Right lung (tissue), 10 donors: ENCODE data around the gene OR10G8. TPM values are rescaled to one million over a fixed set of nuclear protein-coding genes. Genes with fewer than 3 reads are reported as not detected.
"Not testable (repeated sequence)": the region's sequence is repeated elsewhere in the genome, so short reads cannot be mapped to it uniquely, and the experiment has no call there.

Experiments used
- DNase-seq, 2 donors: peaks; one replicate each; pipeline ENCODE4 v3.0.0-alpha.2; 2013
- long read RNA-seq, 8 donors: transcript quantifications; one replicate each; lab custom pipeline, GENCODE V29; 2026
- polyA plus RNA-seq, 5 donors: library from polyadenylated mRNA; unstranded; fragments of 120-200 nt; gene quantifications; one replicate each; pipeline versions ENCODE4 v1.2.1 to v1.2.3, GENCODE V29; 2013; ENCODE audit warnings: inconsistent platforms in 1 of 5, low replicate concordance in 1 of 5; ENCODE audit not compliant: insufficient read length in 5 of 5, insufficient read depth in 1 of 5

The OR10G8 gene, protein sequence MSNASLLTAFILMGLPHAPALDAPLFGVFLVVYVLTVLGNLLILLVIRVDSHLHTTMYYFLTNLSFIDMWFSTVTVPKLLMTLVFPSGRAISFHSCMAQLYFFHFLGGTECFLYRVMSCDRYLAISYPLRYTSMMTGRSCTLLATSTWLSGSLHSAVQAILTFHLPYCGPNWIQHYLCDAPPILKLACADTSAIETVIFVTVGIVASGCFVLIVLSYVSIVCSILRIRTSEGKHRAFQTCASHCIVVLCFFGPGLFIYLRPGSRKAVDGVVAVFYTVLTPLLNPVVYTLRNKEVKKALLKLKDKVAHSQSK
- polyA plus RNA-seq = not detected
- long read RNA-seq, donor 1 = 0 reads
- long read RNA-seq, donor 2 = 0 reads
- long read RNA-seq, donor 3 = 0 reads
- long read RNA-seq, donor 4 = 0 reads
- long read RNA-seq, donor 5 = 0 reads
- long read RNA-seq, donor 6 = 0 reads
- long read RNA-seq, donor 7 = 0 reads
- long read RNA-seq, donor 8 = 0 reads

DNA sequence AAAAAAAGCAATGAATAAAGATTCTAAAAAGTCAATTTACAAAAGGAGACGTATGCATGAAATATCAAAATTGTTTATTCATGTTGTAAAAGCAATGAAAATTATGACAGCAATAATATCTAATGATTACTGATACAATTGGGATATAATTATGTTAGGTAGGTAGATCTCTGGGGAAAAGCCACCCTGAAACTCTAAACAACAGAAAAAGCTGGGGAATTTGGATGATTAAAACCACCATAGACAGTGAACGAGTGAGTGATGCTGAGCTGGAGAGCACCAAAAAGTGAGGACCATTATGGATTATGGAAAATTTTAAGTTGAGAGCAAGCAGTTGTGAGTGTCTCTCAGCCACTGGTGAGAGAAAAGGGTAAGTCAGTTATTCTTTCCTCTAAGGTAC is at the start of gene OR10G8:
OR10G8 (plus strand) TSS at position 301 of the 400 bp plus-strand sequence. CDS start 2,825 bp downstream, outside the sequence.
- no peak for DNase-seq

- DNase-seq = no peak
Measured at GRCh38 chr11:123977731-123978347, 48.8 kb upstream of the OR10G8 start, which contains the start of gene OR10S1. TSS of gene OR10S1 (minus strand) at chr11:123977781. CDS start at chr11:123977664, 117 bp downstream.

GRCh38 chr11:123979311-123979710 is 47.3 kb upstream of the OR10G8 start:
- DNase-seq = no peak

- DNase-seq = no peak
Measured at GRCh38 chr11:123995119-123995518, 31.5 kb upstream of the OR10G8 start, which contains the start of gene OR10G6. TSS of gene OR10G6 (minus strand) at chr11:123995161. CDS start at chr11:123995161, 0 bp downstream.

- DNase-seq = no peak
Measured at GRCh38 chr11:124012697-124013096, 13.9 kb upstream of the OR10G8 start, which contains the start of gene OR10G4. TSS of gene OR10G4 (plus strand) at chr11:124012997. CDS start at chr11:124015575, 2,578 bp downstream.

- DNase-seq = not testable (repeated sequence)
Measured at GRCh38 chr11:124015837-124016236, 10.8 kb upstream of the OR10G8 start.

DNA sequence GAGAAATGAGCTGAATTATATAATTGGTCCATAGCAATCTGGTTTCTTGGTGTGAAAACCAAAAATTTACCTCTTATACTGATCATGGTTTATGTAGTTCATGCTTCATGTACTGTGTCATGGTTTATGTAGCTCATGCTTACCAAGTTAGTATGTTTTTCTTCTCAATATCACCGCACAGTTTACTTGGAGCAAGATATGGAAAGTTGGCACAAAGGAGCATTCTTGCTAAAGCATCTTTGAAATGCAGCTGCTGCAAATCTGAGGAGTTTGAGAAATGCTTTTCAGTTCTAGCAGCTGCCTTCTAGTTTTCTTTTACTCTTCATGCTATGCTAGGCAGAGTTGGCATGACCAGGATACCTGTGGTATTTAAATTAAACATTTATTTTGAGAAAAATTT is 10.1 kb downstream of the OR10G8 start:
- no peak for DNase-seq

GRCh38 chr11:124039557-124039956 is 13.0 kb downstream of the OR10G8 start:
- DNase-seq = no peak

GRCh38 chr11:124041254-124041653 is 14.7 kb downstream of the OR10G8 start, which contains the start of gene OR10G7:
TSS of gene OR10G7 (minus strand) at chr11:124041325. CDS start at chr11:124039001, 2,324 bp downstream.
- no peak for DNase-seq

- no peak for DNase-seq
Measured at GRCh38 chr11:124043420-124043819, 16.8 kb downstream of the OR10G8 start.

GRCh38 chr11:124050748-124051147 is 24.1 kb downstream of the OR10G8 start:
- DNase-seq = no peak

GRCh38 chr11:124052966-124053365 is 26.4 kb downstream of the OR10G8 start:
- no peak for DNase-seq

DNA sequence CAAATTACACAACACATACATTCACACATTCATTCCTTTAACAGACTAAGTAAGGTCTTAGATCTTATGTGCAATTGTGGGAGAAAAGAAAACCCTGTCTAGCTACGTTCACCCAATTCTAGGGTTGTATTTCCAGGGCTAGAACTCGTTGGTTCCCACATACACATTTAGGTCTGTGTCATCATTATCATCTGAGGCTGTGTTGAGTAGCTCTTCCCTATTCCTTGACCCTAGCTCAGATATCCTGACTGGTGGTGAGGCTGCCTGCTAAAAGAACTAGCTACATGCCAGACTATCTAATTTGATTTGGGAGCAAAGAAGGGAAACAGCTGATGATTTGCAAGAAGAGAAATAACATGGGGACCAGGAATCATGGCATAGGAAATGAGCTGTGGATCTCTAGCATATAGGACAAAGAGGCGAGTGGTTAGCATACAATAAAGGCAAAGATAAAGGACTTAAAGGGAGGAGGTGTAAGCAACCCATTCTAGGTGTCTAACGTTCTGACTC is 42.1 kb downstream of the OR10G8 start:
- DNase-seq = no peak

- peak; percentile 30 to 48 for DNase-seq
Measured at GRCh38 chr11:124069429-124070401, 43.1 kb downstream of the OR10G8 start.

DNA sequence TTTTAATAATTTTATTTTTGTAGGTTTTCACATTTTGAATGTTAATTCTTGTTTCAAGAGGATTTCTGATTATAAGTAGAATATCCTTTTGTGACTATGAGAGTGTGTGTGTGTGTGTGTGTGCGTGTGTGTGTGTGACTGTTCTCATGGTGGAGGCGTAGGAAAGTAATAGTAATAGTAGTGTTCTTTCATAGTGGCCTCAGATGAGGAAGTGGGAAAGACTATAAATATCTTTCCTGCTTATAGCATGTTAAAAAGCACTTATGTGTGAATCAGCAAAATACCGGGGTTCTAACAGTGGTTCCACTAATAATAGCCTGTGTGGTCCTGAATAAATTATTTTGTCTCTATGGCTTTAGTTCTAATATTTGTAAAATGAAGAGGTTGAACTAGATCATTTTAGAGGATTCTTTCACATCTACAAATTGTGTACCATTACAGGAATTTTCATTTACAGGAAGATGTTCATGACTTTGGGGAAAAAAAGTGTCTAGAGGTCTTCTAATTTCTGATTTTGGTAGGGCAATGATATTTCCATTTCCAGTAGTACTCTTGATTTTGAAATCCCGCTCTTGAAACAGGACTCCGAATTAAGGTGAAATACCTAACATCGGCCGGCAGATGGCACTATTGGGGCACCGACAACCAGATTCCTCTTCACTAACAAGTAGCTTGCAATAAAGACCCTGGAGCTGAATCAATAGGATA is 44.5 kb downstream of the OR10G8 start:
- DNase-seq = peak; percentile 62 to 77

- no peak for DNase-seq
Measured at GRCh38 chr11:124071623-124071948, 45.0 kb downstream of the OR10G8 start.

DNA sequence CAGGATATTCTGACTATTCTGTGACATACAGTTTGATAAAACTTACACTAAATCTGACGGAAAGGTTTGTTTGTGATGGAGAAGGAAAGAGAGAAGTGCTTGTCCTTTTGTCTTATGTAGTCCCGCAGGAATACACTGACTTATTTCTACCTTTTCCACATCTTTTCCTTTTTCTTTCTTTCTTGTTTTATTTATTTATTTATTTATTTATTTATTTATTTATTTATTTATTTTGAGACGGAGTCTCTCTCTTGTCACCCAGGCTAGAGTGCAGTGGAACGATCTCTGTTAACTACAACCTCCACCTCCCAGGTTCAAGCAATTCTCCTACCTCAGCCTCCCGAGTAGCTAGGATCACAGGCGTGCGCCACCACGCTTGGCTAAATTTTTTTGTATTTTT is 45.5 kb downstream of the OR10G8 start:
- no peak for DNase-seq

DNA sequence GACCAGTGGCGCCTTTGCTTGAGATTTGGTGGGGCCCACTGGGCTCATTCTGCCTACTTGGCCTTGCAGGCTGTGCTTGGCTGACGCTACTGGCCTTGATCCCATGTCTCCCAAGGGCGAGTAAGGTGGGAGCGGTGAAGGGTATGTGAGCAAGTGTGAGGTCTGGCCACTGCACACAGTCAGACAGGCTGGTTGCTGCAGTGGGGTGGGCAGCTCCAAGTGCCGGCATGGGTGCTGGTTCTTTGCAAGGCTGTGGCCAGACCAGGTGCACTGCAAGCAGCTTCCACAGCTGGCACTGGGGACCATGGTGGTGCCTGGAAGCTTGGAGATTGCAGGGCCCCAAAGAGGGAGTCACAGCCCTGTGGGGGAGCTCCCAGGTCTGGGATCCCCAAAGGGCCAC is 48.0 kb downstream of the OR10G8 start:
- DNase-seq = no peak

DNA sequence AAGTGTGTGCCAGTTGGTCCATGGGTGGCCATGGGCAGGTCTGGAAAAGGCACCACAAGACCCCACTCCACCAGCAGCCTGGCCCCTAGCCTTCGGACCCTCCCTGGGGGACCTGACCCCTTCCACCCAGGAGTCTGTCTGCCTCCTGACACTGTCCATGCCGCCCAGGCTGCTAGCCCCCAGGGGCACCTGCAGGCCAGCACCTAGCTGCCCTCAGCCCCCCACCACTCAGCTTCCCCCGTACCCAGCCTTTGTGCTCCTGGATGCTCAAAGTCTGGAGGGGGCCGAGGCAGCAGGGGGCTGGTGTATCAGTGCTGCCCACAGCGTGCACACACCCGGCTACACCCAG is 48.9 kb downstream of the OR10G8 start:
- DNase-seq = no peak

GRCh38 chr11:124075841-124076651 is 49.4 kb downstream of the OR10G8 start:
- DNase-seq = peak in 1 of 2 donors; percentile 23
